KMS-11 (cell line): ENCODE data around the gene ERCC1.

Experiments used
- H2AFZ ChIP-seq: fragments of 200-600 bp; sonication (generic); 2 replicates; pipeline ENCODE4 v1.6.1; 2016; ENCODE audit warnings: antibody characterized with exemption, mixed run types, low read depth
- H3K27ac ChIP-seq: fragments of 200-600 bp; sonication (generic); 2 replicates; pipeline ENCODE4 v1.6.1; 2016; ENCODE audit warnings: mild to moderate bottlenecking, mixed run types
- H3K27me3 ChIP-seq: fragments of 200-600 bp; sonication (generic); 2 replicates; pipeline ENCODE4 v1.6.1; 2017; ENCODE audit warnings: mild to moderate bottlenecking, low read depth, mixed run types, moderate library complexity; ENCODE audit not compliant: insufficient read depth
- H3K36me3 ChIP-seq: fragments of 200-600 bp; sonication (generic); 2 replicates; pipeline ENCODE4 v1.6.1; 2017; ENCODE audit warnings: mild to moderate bottlenecking, mixed run types; ENCODE audit not compliant: insufficient read depth
- H3K4me1 ChIP-seq: fragments of 200-600 bp; sonication (generic); 2 replicates; pipeline ENCODE4 v1.6.1; 2016; ENCODE audit warnings: mild to moderate bottlenecking, low read depth, mixed run types; ENCODE audit not compliant: poor library complexity, severe bottlenecking
- H3K4me2 ChIP-seq: fragments of 200-600 bp; sonication (generic); 2 replicates; pipeline ENCODE4 v1.7.0; 2016; ENCODE audit warnings: mild to moderate bottlenecking, mixed run types
- H3K4me3 ChIP-seq: fragments of 200-600 bp; sonication (generic); IDR thresholded peaks from 2 replicates; pipeline ENCODE4 v1.6.1; 2017; ENCODE audit warnings: low read depth, low read length, mixed read lengths; ENCODE audit not compliant: insufficient read depth
- H3K79me2 ChIP-seq: fragments of 200-600 bp; sonication (generic); 2 replicates; pipeline ENCODE4 v1.6.1; 2016; ENCODE audit warnings: low read depth, mixed run types; ENCODE audit not compliant: insufficient read depth
- H3K9ac ChIP-seq: fragments of 200-600 bp; sonication (generic); 2 replicates; pipeline ENCODE4 v1.6.1; 2016; ENCODE audit warnings: mild to moderate bottlenecking, mixed run types
- H4K20me1 ChIP-seq: fragments of 200-600 bp; sonication (generic); 2 replicates; pipeline ENCODE4 v1.6.1; 2016; ENCODE audit warnings: mild to moderate bottlenecking, mixed run types; ENCODE audit not compliant: insufficient read depth
- CTCF ChIP-seq: fragments of 200-600 bp; sonication (generic); conservative IDR thresholded peaks from 2 replicates; pipeline ENCODE4 v1.6.1; 2017; ENCODE audit warnings: low read depth, mild to moderate bottlenecking, antibody characterized with exemption, low read length, moderate library complexity, mixed read lengths

The ERCC1 gene

GRCh38 chr19:45424191-45425058 lies 708 bp upstream of the ERCC1 start:
- Histone ChIP-seq H3K27me3 (peaks cover 3% of the 10 kb centered on the region; the same call in 1 of the 2 replicates), H3K27ac (peak overlapping the region; percentile 86), H3K79me2 (peaks cover 5% of the 10 kb centered on the region; the same call in 1 of the 2 replicates), H4K20me1 (no peaks in the 10 kb centered on the region), H3K36me3 (no peaks in the 10 kb centered on the region), H3K4me2 (peak overlapping the region; percentile 96), H3K9ac (peak overlapping the region; percentile 67), H3K4me1 (peaks cover 67% of the 10 kb centered on the region), H2AFZ (peak overlapping the region; percentile 70), H3K4me3 (no peak overlapping the region)
- TF ChIP-seq CTCF, result 0 out of 2 replicates have a peak, but pooled peaks have one; percentile 4

- no peaks in the 10 kb centered on the region for H3K27me3 ChIP-seq
- TF ChIP-seq CTCF, result no peak
- H3K9ac ChIP-seq, result peak overlapping the region; percentile 67; the same call in 1 of the 2 replicates
- H4K20me1 ChIP-seq, result no peaks in the 10 kb centered on the region
- no peaks in the 10 kb centered on the region for H3K36me3 ChIP-seq
- peaks cover 75% of the 10 kb centered on the region for H3K4me1 ChIP-seq
- H3K4me3 ChIP-seq, result no peak overlapping the region
- H3K27ac ChIP-seq, result peak overlapping the region; percentile 86; the same call in 1 of the 2 replicates
- peak overlapping the region; percentile 70; the same call in 1 of the 2 replicates for H2AFZ ChIP-seq
- H3K79me2 ChIP-seq, result peaks cover 7% of the 10 kb centered on the region; the same call in 1 of the 2 replicates
- H3K4me2 ChIP-seq, result peak overlapping the region; percentile 96
These were observed 606 bp downstream of the ERCC1 start for GRCh38 chr19:45423033-45423588.

GRCh38 chr19:45421947-45422498 lies 1.7 kb downstream of the ERCC1 start:
- no peaks in the 10 kb centered on the region for H4K20me1 ChIP-seq
- H2AFZ ChIP-seq, result no peak overlapping the region
- H3K4me3 ChIP-seq, result no peak overlapping the region
- H3K9ac ChIP-seq, result no peak overlapping the region
- H3K4me2 ChIP-seq, result no peak overlapping the region; the same call in 1 of the 2 replicates
- peaks cover 9% of the 10 kb centered on the region; the same call in 1 of the 2 replicates for H3K79me2 ChIP-seq
- H3K27me3 ChIP-seq, result no peaks in the 10 kb centered on the region
- peaks cover 71% of the 10 kb centered on the region for H3K4me1 ChIP-seq
- no peak for TF ChIP-seq CTCF
- no peaks in the 10 kb centered on the region for H3K36me3 ChIP-seq
- no peak overlapping the region for H3K27ac ChIP-seq

GRCh38 chr19:45420871-45421270 lies 2.8 kb downstream of the ERCC1 start:
- Histone ChIP-seq H3K4me2 (no peak overlapping the region), H3K36me3 (no peaks in the 10 kb centered on the region), H3K4me3 (no peak overlapping the region), H3K4me1 (peaks cover 70% of the 10 kb centered on the region), H2AFZ (no peak overlapping the region), H3K79me2 (peaks cover 9% of the 10 kb centered on the region; the same call in 1 of the 2 replicates), H3K27ac (no peak overlapping the region), H4K20me1 (no peaks in the 10 kb centered on the region), H3K9ac (no peak overlapping the region), H3K27me3 (no peaks in the 10 kb centered on the region)
- no peak for TF ChIP-seq CTCF
